HFF-Myc (cell line): ENCODE results near the gene CCL7.

Experiments
- DNase-seq: peaks from one replicate; pipeline ENCODE4 v3.0.0-alpha.2; 2011; ENCODE audit warnings: low read depth; ENCODE audit errors: extremely low read depth
- H3K4me3 ChIP-seq: replicated peaks from 2 replicates; pipeline ENCODE4 v1.5.1; 2011; ENCODE audit warnings: low read depth, mild to moderate bottlenecking, control low read depth, low read length
- CTCF ChIP-seq: IDR thresholded peaks from 2 replicates; pipeline ENCODE4 v1.5.1; 2012; ENCODE audit warnings: mild to moderate bottlenecking, low read depth, low read length, control low read depth; ENCODE audit errors: missing control alignments

CCL7 gene

GRCh38 chr17:34269969-34270368 is at the start of gene CCL7:
CCL7 (plus strand) TSS chr17:34270221; CDS start chr17:34270291, 70 bp downstream.
- no peak for TF ChIP-seq CTCF
- DNase-seq, result no peak
- no peak within 1 kb of the TSS for H3K4me3 ChIP-seq

GRCh38 chr17:34220752-34221395 is 49.1 kb upstream of the CCL7 start:
- no peak for TF ChIP-seq CTCF
- no peak for DNase-seq
- no peak overlapping the region for H3K4me3 ChIP-seq

GRCh38 chr17:34221411-34221810 is 48.6 kb upstream of the CCL7 start:
- TF ChIP-seq CTCF, result no peak
- no peak for DNase-seq
- H3K4me3 ChIP-seq, result no peak overlapping the region

- TF ChIP-seq CTCF, result no peak
- no peak for DNase-seq
- H3K4me3 ChIP-seq, result no peak overlapping the region
Measured at GRCh38 chr17:34222722-34223497, 47.1 kb upstream of the CCL7 start.

GRCh38 chr17:34225046-34225445 is 45.0 kb upstream of the CCL7 start:
- no peak overlapping the region for H3K4me3 ChIP-seq
- TF ChIP-seq CTCF, result no peak
- DNase-seq, result no peak

GRCh38 chr17:34226011-34226743 is 43.8 kb upstream of the CCL7 start:
- H3K4me3 ChIP-seq, result no peak overlapping the region
- no peak for TF ChIP-seq CTCF
- peak; percentile 68 for DNase-seq
